GM19468 (cell line): Measurements from ENCODE around the gene TPTE2.
"Not testable (repeated sequence)": the region's sequence is repeated elsewhere in the genome, so short reads cannot be mapped to it uniquely, and the experiment has no call there.

Experiments used
- ATAC-seq: cut with Tn5 transposase; IDR thresholded peaks from one replicate; pipeline ENCODE4 v1.9.1; 2021; ENCODE audit warnings: mild to moderate bottlenecking, moderate library complexity, moderate number of reproducible peaks; ENCODE audit not compliant: unreplicated experiment; ENCODE audit errors: extremely low read depth

Gene TPTE2

DNA sequence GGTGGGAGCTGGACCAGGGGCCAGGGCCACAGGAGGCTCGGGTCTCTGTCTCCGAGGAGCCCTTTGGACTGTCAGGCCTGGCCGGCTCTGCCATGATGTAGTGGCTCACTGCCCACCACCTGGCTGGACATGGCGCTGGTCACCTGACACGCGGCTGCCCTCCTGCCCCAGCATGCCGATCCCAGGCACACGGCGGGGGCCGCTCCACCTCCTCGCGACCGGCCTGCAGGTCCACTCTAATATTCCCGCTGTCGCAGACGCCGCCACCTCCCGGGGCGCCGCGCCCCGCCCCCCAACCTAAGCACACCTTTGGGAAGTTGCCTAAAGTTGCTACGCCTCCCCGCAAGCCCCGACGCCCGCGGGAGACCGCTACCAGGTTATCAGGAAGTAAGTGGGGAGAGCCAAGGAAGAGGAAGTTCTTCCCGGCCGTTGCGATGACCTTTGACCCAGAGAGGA lies at the start of gene TPTE2:
TPTE2 (minus strand) TSS at position 406 of the 456 bp plus-strand sequence. CDS start 58,298 bp downstream, outside the sequence.
- not testable (repeated sequence) for ATAC-seq

DNA sequence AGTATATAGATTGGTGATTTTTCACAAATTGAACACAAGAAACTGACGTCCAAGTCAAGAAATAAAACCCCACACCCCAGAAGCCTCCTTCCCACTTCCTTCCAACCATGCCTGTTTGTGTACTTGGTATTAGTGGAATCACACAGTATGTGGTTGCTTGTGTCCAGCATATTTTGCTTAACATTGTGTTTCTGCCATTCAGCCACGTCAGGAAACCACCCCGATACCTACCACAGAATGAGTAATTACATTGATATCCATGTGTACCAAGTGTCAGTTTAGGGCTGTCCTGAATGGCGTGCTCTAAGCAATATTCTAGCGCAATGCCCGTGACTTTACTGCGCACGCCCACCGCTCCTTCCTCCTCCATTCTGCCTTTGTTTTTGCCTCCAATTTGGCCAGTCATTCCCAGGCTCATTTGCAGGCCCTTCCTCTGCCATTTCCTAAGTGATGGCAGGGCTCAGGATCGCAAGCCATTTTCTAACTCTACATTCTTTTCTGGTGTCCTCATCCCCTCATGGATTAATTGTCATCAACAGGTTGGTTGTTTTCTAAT lies 46.3 kb upstream of the TPTE2 start:
- ATAC-seq = no peak

GRCh38 chr13:19606737-19607136 lies 45.4 kb upstream of the TPTE2 start:
- ATAC-seq = no peak

DNA sequence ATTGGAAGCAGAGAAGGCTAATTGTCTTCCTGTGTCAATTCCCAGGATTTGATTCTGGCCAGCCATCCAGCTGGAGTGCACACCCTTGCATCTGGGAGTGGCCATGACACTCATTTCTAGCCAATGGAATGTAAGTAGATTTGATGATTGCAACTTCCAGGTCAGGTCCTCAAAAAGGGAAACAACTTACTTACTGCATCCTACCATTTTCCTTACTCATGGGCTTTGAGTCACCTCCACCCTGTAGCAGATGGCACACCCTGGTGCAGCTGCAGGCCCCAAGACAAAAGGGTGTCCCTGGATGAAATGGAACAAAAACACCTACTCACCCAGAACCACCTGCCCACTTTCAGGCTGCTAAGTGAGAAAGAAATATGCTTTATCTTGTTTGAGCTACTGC lies 44.8 kb upstream of the TPTE2 start:
- no peak for ATAC-seq

- ATAC-seq = no peak
Measured at GRCh38 chr13:19605161-19605955, 44.0 kb upstream of the TPTE2 start.

- ATAC-seq = no peak
Measured at GRCh38 chr13:19604306-19604705, 43.0 kb upstream of the TPTE2 start.

DNA sequence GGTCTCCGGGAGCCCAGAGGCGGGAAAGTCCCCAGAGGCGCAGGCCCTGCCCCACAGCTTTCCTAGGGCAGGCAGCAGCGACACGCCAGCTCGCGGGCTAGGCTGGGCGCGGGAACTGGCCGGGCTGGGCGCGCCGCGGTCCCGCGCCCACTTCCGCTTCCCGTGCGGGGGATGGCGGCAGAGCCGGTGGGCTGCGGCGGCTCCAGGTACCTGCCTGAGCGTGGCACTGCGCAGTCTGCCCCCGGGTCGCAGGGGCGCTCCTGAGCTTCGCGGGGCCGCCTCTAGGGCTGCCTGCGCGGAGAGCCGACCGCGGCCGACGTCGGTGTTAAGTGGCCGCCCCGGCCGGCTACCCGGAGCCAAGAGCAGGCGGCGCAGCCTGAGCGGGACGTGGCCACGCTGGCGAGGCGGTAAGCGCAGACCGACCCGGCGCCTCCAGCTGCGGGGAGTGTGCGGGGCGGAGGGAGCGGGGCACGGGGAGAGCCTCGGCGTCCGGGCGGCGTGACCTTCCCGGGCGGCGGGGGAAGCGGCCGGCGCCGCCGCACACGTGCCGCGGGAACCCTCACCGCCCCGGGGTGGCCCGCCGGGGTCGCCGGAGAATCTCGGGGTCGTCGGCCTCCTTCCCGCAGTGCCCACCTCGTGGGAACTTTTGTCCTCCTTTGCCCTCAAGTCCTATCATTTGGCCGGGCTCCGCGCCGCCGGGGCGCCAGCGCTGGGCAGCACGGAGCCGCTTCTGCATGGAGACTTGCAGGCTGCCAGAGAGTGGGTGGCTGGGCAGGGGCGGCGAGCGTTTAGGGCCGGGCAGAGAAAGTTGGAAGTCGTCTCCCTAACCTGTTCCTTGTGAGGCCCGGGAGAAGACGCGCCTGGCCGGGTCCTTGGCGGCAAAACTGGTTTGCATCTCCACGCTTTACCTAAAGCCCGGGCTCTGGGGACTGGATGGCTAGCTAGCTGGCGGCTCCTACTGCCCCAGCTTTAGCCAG lies 40.7 kb upstream of the TPTE2 start:
- peak; percentile 62 for ATAC-seq

DNA sequence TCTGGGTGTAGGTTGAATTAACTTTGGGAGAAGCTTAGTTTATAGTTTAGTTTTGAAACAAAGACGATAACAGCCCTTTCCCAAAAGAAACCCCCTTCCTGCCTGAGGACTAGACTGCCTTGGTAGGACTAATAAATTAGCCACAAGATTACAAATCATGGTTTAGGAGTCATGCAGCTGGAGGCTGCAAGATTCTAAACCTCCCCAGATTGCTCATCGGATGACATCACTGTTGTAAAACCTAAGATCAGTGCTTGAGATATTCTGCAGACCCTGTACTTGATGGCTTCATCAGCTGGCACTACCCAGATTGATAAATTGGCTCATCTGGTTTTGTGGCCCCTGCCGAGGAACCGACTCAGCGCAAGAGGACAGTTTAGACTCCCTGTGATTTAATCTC lies 36.2 kb upstream of the TPTE2 start:
- no peak for ATAC-seq

GRCh38 chr13:19596960-19597361 lies 35.6 kb upstream of the TPTE2 start:
- no peak for ATAC-seq

- ATAC-seq = no peak
Measured at GRCh38 chr13:19596086-19596485, 34.8 kb upstream of the TPTE2 start.

DNA sequence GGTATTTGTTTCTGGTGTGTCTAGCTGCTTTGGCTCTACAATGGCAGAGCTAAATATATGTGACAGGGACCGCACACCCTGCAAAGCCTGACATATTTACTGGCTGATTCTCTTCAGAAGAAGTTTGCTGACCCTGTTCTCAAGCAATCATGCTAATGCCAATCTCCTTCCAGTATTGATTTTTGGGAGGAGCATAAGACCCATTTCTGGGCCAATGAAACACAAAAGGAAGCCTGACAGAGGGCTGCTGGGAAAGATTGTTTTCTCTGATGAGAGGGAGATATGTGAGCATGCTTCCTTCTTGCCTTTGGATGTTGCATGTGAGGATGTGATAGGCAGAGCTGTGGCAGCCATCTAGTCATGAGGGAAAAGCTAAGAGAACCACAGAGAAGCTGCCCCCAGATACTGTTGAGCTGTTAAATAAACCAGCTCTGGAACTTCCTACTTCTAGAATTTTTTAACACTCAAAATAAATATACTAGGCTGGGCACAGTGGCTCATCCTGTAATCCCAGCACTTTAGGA lies 31.4 kb upstream of the TPTE2 start:
- no peak for ATAC-seq

- no peak for ATAC-seq
Measured at GRCh38 chr13:19591864-19592263, 30.5 kb upstream of the TPTE2 start.

DNA sequence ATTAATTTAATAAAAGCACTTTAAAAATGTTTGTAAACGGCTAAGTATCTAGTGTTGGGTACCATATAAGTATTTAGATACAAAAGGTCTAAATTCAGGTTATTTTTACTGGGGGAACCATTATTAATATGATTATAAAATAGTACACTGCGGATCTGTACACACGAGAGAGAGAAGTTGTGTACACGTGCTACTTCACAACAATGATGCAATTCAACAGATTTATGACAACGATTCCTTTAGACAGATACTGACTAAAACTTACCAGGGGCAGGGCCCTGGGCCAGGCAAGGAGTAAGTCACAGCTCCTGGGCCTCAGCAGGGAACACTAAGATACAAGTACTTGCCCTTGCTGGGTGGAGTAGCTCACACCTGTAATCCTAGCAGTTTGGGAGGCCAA lies 29.1 kb upstream of the TPTE2 start:
- ATAC-seq = no peak

- no peak for ATAC-seq
Measured at GRCh38 chr13:19589312-19589711, 28.0 kb upstream of the TPTE2 start.

- ATAC-seq = peak; percentile 79
Measured at GRCh38 chr13:19587635-19588300, 26.4 kb upstream of the TPTE2 start.

DNA sequence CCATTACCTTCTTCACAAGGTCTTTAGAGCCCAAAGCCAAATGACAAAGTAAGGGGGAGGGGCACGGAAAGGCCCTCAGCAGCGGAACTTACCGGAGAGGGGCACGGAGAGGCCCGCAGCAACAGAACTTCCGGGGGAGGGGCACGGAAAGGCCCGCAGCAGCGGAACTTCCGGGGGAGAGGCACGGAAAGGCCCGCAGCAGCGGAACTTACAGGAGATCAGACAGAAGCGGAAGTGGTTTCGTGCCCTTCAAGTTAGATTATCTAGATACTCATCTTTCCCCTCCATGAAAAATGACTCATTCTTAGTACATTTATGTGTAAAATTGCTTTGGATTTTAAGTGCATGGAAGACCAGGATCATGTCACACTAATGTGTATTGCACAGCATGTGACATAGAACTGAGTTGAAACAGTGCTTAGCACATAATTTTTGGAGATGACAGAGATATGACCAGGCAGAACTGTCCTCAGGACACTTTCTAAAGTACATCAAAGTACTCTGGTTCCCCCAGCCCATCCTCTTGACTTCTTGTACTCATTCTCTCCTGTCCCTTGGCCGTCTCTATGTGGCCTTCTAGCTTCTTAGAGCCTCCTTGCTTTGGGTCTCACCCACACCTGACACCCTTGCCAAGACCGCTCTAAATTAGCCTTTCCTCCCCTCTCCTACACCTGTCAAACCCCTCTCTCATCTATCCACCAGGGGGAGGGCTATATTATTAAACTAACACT lies 25.7 kb upstream of the TPTE2 start:
- peak; percentile 40 for ATAC-seq

DNA sequence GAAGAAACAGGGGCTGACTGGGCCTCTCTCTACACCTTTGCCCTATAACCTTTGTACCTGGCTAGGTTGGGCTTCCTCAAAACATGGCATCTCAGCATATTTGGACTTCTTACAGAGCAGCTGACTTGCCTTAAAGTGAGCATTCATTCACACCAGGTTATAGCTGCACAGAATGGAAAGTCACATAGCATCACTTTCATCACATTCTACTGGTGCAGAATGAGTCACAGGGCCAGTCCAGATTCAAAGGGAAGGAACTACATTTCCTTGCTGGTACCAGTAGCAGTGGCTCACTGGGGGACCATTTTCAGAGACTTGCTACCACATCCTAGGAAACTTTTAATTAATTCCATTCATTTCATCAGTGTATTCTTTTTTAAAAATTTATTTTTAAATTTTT lies 20.3 kb upstream of the TPTE2 start:
- no peak for ATAC-seq

- no peak for ATAC-seq
Measured at GRCh38 chr13:19575230-19575629, 13.9 kb upstream of the TPTE2 start.

DNA sequence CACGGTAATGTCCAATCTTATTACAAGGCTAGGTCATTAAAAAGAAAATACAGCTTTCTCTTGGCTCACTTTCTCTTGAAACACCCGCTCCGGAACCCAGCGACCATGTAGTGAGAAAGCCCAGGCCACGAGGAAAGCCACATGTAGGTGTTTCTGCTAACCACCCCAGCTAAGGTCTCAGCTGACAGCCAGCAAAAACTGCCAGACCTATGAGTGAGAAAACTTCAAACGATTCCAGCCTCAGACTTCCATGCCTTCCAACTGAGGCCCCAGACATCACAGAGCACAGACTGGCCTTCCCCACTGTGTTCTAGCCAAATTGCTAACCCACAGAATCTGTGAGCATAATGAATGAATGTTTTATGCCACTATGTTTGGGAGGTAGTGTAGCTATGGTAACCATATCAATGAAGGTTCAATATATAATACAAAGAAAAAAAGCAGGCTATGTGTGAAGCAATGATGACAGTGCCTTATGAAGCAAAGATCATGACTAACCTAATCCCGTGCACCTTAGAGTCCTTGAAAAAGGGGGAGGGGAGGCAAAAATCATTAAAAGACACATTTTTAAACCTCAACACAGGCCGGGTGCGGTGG lies 11.9 kb upstream of the TPTE2 start:
- no peak for ATAC-seq
